BLaER1 (cell line): ENCODE data around the gene LRRC8C.

Source experiments
- H3K27ac ChIP-seq: shearing (Covaris generic); formaldehyde crosslinking; 2 replicates; pipeline ENCODE4 v1.8.1; 2022
- H3K27me3 ChIP-seq: shearing (Covaris generic); formaldehyde crosslinking; 2 replicates; pipeline ENCODE4 v1.8.1; 2022
- H3K36me3 ChIP-seq: shearing (Covaris generic); formaldehyde crosslinking; 2 replicates; pipeline ENCODE4 v1.8.1; 2022
- H3K4me1 ChIP-seq: shearing (Covaris generic); formaldehyde crosslinking; 2 replicates; pipeline ENCODE4 v1.8.1; 2022
- H3K4me2 ChIP-seq: shearing (Covaris generic); formaldehyde crosslinking; 2 replicates; pipeline ENCODE4 v1.8.1; 2022
- H3K4me3 ChIP-seq: shearing (Covaris generic); formaldehyde crosslinking; 2 replicates; pipeline ENCODE4 v1.8.1; 2022
- H3K9ac ChIP-seq: shearing (Covaris generic); formaldehyde crosslinking; 2 replicates; pipeline ENCODE4 v1.8.1; 2022
- H3K9me3 ChIP-seq: shearing (Covaris generic); formaldehyde crosslinking; 2 replicates; pipeline ENCODE4 v1.8.1; 2022
- H4K20me1 ChIP-seq: shearing (Covaris generic); formaldehyde crosslinking; 2 replicates; pipeline ENCODE4 v1.8.1; 2022
- Cebpa-rat ChIP-seq: shearing (Covaris generic); IDR thresholded peaks from 2 replicates; pipeline ENCODE4 v1.8.1; 2022

The LRRC8C gene

DNA sequence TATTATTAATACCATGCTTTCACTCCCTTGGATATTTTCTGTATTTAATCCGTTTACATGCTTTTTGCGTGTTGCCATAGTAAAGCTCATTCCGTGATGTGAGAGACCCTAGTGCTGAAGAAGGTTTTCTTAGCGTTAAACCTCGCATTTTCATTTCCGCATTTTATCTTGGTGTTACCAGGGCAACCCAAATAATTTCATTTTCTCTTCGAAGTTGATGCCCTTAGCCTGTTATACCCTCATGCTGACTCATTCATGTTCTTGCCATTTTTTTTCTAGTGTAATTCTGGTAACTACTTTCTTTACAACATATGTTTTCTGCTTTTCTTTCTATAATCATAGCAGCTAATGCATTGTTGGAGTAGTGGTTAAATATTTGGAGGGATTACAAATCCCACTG, 37.2 kb downstream of the LRRC8C start:
- peak overlapping the region; percentile 55 for H3K4me2 ChIP-seq
- H4K20me1 ChIP-seq = peaks cover 88% of the 10 kb centered on the region
- H3K4me1 ChIP-seq = peaks cover 50% of the 10 kb centered on the region
- H3K27me3 ChIP-seq = no peaks in the 10 kb centered on the region
- peaks cover 39% of the 10 kb centered on the region for H3K9me3 ChIP-seq
- H3K36me3 ChIP-seq = peaks cover 49% of the 10 kb centered on the region
- no peak for TF ChIP-seq Cebpa-rat
- no peak overlapping the region for H3K27ac ChIP-seq
- no peak overlapping the region for H3K9ac ChIP-seq
- no peak overlapping the region for H3K4me3 ChIP-seq

DNA sequence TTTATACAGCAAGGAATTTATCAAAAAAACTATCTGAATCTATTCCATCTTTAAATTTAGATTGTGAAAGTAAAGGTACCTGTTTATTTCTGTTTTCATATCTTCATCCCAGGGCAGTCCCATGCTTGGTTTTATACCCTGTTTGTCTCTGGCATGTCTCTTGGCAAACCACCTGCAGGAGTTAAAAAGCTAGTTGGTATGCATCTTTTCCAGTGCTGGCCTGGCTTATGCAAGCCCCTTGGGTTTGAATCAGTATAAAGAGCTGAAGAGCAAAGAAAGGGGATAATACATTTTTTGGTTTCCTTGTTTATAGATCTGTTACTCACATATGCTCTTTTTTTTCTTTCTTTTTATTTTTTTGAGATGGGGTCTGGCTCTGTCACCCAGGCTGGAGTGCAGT, 37.8 kb downstream of the LRRC8C start:
- no peak for TF ChIP-seq Cebpa-rat
- Histone ChIP-seq H3K4me3 (no peak overlapping the region), H4K20me1 (peaks cover 87% of the 10 kb centered on the region), H3K27ac (no peak overlapping the region), H3K4me1 (peaks cover 50% of the 10 kb centered on the region), H3K9me3 (peaks cover 39% of the 10 kb centered on the region), H3K9ac (no peak overlapping the region), H3K36me3 (peaks cover 51% of the 10 kb centered on the region), H3K27me3 (no peaks in the 10 kb centered on the region), H3K4me2 (0 out of 2 replicates have a peak overlapping the region, but pooled peaks have one; percentile 55)

GRCh38 chr1:89671775-89672488, 39.0 kb downstream of the LRRC8C start:
- H4K20me1 ChIP-seq = peaks cover 75% of the 10 kb centered on the region
- H3K27me3 ChIP-seq = no peaks in the 10 kb centered on the region
- H3K4me2 ChIP-seq = no peak overlapping the region
- peaks cover 44% of the 10 kb centered on the region for H3K36me3 ChIP-seq
- H3K4me1 ChIP-seq = peaks cover 45% of the 10 kb centered on the region
- peaks cover 36% of the 10 kb centered on the region for H3K9me3 ChIP-seq
- H3K27ac ChIP-seq = no peak overlapping the region
- TF ChIP-seq Cebpa-rat = no peak
- H3K9ac ChIP-seq = no peak overlapping the region
- H3K4me3 ChIP-seq = no peak overlapping the region

DNA sequence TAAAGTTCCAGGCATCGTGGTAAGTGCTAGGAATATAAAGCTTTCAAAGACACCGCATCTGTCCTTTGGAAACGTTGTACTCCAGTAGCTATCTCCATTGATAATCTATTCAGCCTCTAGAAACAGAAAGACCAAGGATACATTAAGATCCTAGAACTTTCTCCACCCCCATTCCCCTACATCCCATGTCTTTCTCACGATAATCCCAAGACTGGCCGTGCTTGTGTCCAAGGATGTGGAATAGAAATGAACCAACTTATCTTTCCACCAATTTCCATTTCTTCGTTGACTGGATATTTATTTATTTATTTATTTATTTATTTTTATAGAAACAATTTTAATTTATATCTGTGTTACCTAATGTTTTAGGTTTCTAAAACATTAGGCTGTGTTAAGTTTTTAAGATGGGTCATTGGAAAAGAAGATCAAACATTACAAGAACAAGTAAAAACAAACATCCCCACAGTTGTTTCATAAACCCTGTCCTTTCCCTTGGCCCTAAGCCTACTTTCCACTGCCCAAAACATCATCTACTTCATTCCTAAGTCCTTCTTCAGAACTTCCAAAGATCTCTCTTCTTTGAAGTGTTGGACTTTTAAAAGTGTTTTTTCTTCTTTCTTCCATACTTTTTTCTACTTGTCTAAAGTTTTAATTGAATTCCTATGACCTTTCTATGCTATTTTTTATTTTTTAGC, 39.7 kb downstream of the LRRC8C start:
- Histone ChIP-seq H3K4me2 (no peak overlapping the region), H4K20me1 (peaks cover 68% of the 10 kb centered on the region), H3K36me3 (peaks cover 44% of the 10 kb centered on the region)

GRCh38 chr1:89673251-89673650, 40.3 kb downstream of the LRRC8C start:
- Histone ChIP-seq H3K4me2 (no peak overlapping the region), H3K9ac (no peak overlapping the region), H3K36me3 (peaks cover 46% of the 10 kb centered on the region), H3K4me1 (peaks cover 32% of the 10 kb centered on the region), H3K4me3 (no peak overlapping the region), H3K9me3 (peaks cover 45% of the 10 kb centered on the region), H3K27me3 (no peaks in the 10 kb centered on the region), H4K20me1 (peaks cover 62% of the 10 kb centered on the region), H3K27ac (no peak overlapping the region)
- no peak for TF ChIP-seq Cebpa-rat

More for the DNA sequence above, 39.7 kb downstream of the LRRC8C start:
- TF ChIP-seq Cebpa-rat = no peak
- Histone ChIP-seq H3K9ac (no peak overlapping the region), H3K27me3 (no peaks in the 10 kb centered on the region), H3K27ac (no peak overlapping the region), H3K4me3 (no peak overlapping the region), H3K9me3 (peaks cover 39% of the 10 kb centered on the region), H3K4me1 (peaks cover 38% of the 10 kb centered on the region)

- Histone ChIP-seq H3K36me3 (peaks cover 68% of the 10 kb centered on the region), H3K27ac (peak overlapping the region; percentile 8; the same call in 1 of the 2 replicates), H3K9me3 (peaks cover 69% of the 10 kb centered on the region), H3K27me3 (no peaks in the 10 kb centered on the region), H3K4me2 (no peak overlapping the region), H3K9ac (no peak overlapping the region), H4K20me1 (peaks cover 37% of the 10 kb centered on the region), H3K4me3 (no peak overlapping the region), H3K4me1 (peaks cover 10% of the 10 kb centered on the region)
- no peak for TF ChIP-seq Cebpa-rat
Measured at GRCh38 chr1:89675677-89676076, 42.8 kb downstream of the LRRC8C start.

- peaks cover 81% of the 10 kb centered on the region for H3K36me3 ChIP-seq
- H3K4me1 ChIP-seq = no peaks in the 10 kb centered on the region
- H4K20me1 ChIP-seq = no peaks in the 10 kb centered on the region
- no peak overlapping the region for H3K27ac ChIP-seq
- no peak overlapping the region for H3K9ac ChIP-seq
- no peak for TF ChIP-seq Cebpa-rat
- no peaks in the 10 kb centered on the region for H3K27me3 ChIP-seq
- no peak overlapping the region for H3K4me2 ChIP-seq
- H3K4me3 ChIP-seq = no peak overlapping the region
- peaks cover 86% of the 10 kb centered on the region for H3K9me3 ChIP-seq
Measured at GRCh38 chr1:89681045-89681729, 48.3 kb downstream of the LRRC8C start.

GRCh38 chr1:89682611-89683010, 49.7 kb downstream of the LRRC8C start:
- no peak for TF ChIP-seq Cebpa-rat
- H3K27me3 ChIP-seq = no peaks in the 10 kb centered on the region
- peaks cover 95% of the 10 kb centered on the region for H3K9me3 ChIP-seq
- no peak overlapping the region for H3K4me2 ChIP-seq
- no peaks in the 10 kb centered on the region for H4K20me1 ChIP-seq
- no peak overlapping the region for H3K27ac ChIP-seq
- H3K4me1 ChIP-seq = 0 out of 2 replicates have a peak, but pooled peaks cover 3% of the 10 kb centered on the region
- peaks cover 95% of the 10 kb centered on the region for H3K36me3 ChIP-seq
- H3K9ac ChIP-seq = no peak overlapping the region
- no peak overlapping the region for H3K4me3 ChIP-seq

- no peaks in the 10 kb centered on the region for H3K27me3 ChIP-seq
- no peak overlapping the region for H3K9ac ChIP-seq
- no peak overlapping the region for H3K27ac ChIP-seq
- H3K4me1 ChIP-seq = peaks cover 31% of the 10 kb centered on the region
- no peak overlapping the region for H3K4me2 ChIP-seq
- TF ChIP-seq Cebpa-rat = no peak
- peaks cover 87% of the 10 kb centered on the region for H3K9me3 ChIP-seq
- H3K4me3 ChIP-seq = no peak overlapping the region
- no peaks in the 10 kb centered on the region for H4K20me1 ChIP-seq
- H3K36me3 ChIP-seq = peaks cover 96% of the 10 kb centered on the region
Measured at GRCh38 chr1:89685461-89685860, 52.5 kb downstream of the LRRC8C start.

DNA sequence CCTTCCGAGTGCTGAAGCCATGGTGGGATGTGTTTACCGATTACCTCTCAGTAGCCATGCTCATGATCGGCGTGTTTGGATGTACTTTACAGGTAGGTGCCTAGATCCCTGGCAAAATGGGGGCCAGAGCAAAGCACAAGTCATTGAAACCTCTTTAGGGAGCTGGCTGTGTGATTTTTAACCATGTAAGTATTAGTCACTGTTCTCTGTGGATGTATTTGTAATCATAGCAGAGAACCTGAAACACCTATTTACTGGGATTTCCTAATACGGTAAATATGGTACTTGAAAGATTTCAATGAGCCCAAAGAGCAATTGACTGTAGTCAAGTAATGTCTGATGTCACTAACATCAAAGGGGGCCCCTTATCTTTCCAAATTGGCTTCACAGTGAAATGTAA, 53.6 kb downstream of the LRRC8C start:
- no peak overlapping the region for H3K9ac ChIP-seq
- no peak overlapping the region for H3K4me3 ChIP-seq
- peak overlapping the region; percentile 1; the same call in 1 of the 2 replicates for H3K27ac ChIP-seq
- H3K36me3 ChIP-seq = peaks cover 96% of the 10 kb centered on the region
- peaks cover 77% of the 10 kb centered on the region for H3K9me3 ChIP-seq
- peaks cover 42% of the 10 kb centered on the region for H3K4me1 ChIP-seq
- H4K20me1 ChIP-seq = no peaks in the 10 kb centered on the region
- H3K4me2 ChIP-seq = no peak overlapping the region
- no peaks in the 10 kb centered on the region for H3K27me3 ChIP-seq
- TF ChIP-seq Cebpa-rat = no peak
